ENCODE data around the gene EMC7.

EMC7 gene

DNA sequence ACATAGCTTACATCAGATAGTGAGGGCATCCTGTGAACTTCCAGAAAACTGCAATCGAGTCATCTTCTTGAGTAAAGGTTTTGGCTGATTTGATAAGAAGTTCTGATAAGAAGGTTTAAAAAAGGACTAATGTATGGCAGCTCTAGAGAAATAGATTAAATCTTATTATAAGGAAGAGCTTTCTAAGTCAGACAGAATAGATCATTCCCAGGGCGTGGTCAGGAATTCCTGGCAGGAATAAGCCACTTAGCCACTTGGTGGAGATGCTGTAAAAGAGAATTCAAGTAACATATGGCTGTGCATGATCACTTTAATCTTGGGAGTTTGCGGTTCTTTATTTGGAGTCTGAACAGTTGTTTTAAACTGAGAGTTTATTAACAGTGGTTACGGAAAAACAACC, 17.6 kb upstream of the EMC7 start:
- H3K36me3 ChIP-seq (ENCODE audit: control insufficient read depth, insufficient read depth, low read length, severe bottlenecking): no peaks in the 10 kb centered on the region
- H3K27me3 ChIP-seq (replicated peaks; ENCODE audit: control insufficient read depth, insufficient read depth, low read length): no peaks in the 10 kb centered on the region
- no peaks in the 10 kb centered on the region for H3K9me3 ChIP-seq (ENCODE audit: control insufficient read depth, low read length)
- H3K9ac ChIP-seq (ENCODE audit: low read length): no peak overlapping the region
- DNase-seq (ENCODE audit: low read depth): no peak
- no peak overlapping the region for H3K4me3 ChIP-seq (ENCODE audit: low read length)
- H3K4me1 ChIP-seq (ENCODE audit: control insufficient read depth, insufficient read depth, low read length): no peaks in the 10 kb centered on the region

DNA sequence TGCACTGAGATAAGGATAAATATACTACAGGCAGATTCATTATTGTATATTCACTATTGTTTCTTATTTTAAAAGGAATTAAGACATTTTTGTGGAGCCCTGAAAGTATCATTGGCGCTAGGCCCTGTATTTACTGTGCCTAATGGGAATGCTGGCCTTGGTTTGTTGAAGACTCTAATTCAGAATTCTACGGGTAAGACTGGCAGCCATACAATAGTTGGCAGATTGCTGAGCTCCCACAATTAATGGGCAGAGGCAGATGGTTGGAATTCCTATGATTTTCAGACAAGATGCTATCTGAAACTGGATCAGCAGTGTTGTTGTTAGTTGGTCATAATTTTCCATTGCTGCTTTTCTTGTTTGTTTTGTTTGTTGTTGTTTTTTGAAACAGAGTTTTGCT, 15.0 kb upstream of the EMC7 start:
- no peaks in the 10 kb centered on the region for H3K4me1 ChIP-seq (ENCODE audit: control insufficient read depth, insufficient read depth, low read length)
- no peak overlapping the region for H3K4me3 ChIP-seq (ENCODE audit: low read length)
- no peak for DNase-seq (ENCODE audit: low read depth)
- H3K9me3 ChIP-seq (ENCODE audit: control insufficient read depth, low read length): no peaks in the 10 kb centered on the region
- no peaks in the 10 kb centered on the region for H3K27me3 ChIP-seq (replicated peaks; ENCODE audit: control insufficient read depth, insufficient read depth, low read length)
- H3K9ac ChIP-seq (ENCODE audit: low read length): no peak overlapping the region
- H3K36me3 ChIP-seq (ENCODE audit: control insufficient read depth, insufficient read depth, low read length, severe bottlenecking): no peaks in the 10 kb centered on the region

DNA sequence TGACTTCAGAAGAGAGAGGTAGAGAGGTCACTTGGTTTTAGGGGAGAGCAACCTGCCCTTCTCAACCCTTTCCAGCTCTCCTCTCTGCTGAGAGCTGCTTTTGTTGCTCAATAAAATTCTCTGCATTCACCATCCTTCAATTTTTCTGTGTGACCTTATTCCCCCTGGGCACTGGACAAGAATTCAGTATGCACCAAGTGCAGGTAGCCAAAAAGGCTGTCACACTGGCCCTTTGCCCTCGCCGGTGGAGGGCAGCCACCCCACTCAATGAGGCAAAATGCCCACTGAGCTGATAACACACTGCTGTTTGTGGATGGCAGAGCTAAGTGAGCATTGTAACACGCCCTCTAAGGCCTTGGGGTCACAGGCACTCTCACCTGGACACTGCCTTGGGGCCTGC, 13.1 kb upstream of the EMC7 start:
- Histone ChIP-seq H3K4me3 (ENCODE audit: low read length) (no peak overlapping the region), H3K27me3 (replicated peaks; ENCODE audit: control insufficient read depth, insufficient read depth, low read length) (no peaks in the 10 kb centered on the region), H3K9ac (ENCODE audit: low read length) (no peak overlapping the region), H3K36me3 (ENCODE audit: control insufficient read depth, insufficient read depth, low read length, severe bottlenecking) (no peaks in the 10 kb centered on the region), H3K9me3 (ENCODE audit: control insufficient read depth, low read length) (no peaks in the 10 kb centered on the region), H3K4me1 (ENCODE audit: control insufficient read depth, insufficient read depth, low read length) (no peaks in the 10 kb centered on the region)
- no peak for DNase-seq (ENCODE audit: low read depth)

DNA sequence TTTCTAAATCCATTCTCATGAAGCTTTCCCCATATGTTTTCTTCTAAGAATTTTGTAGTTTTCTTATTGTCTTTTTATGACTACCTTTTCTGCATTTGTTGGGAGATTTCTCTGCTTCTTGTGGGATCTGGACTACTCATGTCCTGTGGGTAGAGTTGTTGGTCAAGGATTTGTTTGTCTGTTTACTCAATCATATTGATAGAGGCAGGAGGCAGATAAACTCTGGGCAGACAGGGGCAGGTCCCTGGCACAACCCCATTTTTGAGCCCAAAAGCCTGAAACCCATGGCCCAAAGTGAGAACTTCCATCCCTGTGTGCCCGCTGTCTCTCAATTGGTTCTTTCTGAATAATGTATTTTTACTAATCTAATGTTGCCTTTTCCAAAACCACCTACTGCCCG, 12.6 kb upstream of the EMC7 start:
- Histone ChIP-seq H3K4me1 (ENCODE audit: control insufficient read depth, insufficient read depth, low read length) (no peaks in the 10 kb centered on the region), H3K9ac (ENCODE audit: low read length) (no peak overlapping the region), H3K9me3 (ENCODE audit: control insufficient read depth, low read length) (no peaks in the 10 kb centered on the region), H3K4me3 (ENCODE audit: low read length) (no peak overlapping the region), H3K27me3 (replicated peaks; ENCODE audit: control insufficient read depth, insufficient read depth, low read length) (no peaks in the 10 kb centered on the region), H3K36me3 (ENCODE audit: control insufficient read depth, insufficient read depth, low read length, severe bottlenecking) (no peaks in the 10 kb centered on the region)
- no peak for DNase-seq (ENCODE audit: low read depth)

DNA sequence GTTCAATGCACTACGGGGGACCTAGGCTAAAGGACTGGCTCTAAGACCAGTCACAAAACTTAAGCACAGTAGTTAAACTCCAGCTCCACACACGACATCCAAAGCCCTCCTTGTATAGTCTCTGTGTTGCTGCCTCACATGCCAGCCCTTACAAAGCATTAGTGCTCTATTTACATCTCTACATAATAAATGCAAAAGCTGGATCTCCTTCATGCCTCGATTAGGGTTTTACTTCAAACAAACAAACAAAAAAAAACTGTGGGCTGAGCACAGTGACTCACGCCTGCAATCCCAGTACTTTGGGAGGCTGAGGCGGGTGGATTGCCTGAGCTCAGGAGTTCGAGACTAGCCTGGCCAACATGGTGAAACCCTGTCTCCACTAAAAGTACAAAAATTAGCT, 9.8 kb upstream of the EMC7 start:
- H3K4me1 ChIP-seq (ENCODE audit: control insufficient read depth, insufficient read depth, low read length): no peaks in the 10 kb centered on the region
- H3K27me3 ChIP-seq (replicated peaks; ENCODE audit: control insufficient read depth, insufficient read depth, low read length): no peaks in the 10 kb centered on the region
- DNase-seq (ENCODE audit: low read depth): no peak
- no peaks in the 10 kb centered on the region for H3K36me3 ChIP-seq (ENCODE audit: control insufficient read depth, insufficient read depth, low read length, severe bottlenecking)
- no peak overlapping the region for H3K4me3 ChIP-seq (ENCODE audit: low read length)
- no peaks in the 10 kb centered on the region for H3K9me3 ChIP-seq (ENCODE audit: control insufficient read depth, low read length)
- H3K9ac ChIP-seq (ENCODE audit: low read length): no peak overlapping the region

DNA sequence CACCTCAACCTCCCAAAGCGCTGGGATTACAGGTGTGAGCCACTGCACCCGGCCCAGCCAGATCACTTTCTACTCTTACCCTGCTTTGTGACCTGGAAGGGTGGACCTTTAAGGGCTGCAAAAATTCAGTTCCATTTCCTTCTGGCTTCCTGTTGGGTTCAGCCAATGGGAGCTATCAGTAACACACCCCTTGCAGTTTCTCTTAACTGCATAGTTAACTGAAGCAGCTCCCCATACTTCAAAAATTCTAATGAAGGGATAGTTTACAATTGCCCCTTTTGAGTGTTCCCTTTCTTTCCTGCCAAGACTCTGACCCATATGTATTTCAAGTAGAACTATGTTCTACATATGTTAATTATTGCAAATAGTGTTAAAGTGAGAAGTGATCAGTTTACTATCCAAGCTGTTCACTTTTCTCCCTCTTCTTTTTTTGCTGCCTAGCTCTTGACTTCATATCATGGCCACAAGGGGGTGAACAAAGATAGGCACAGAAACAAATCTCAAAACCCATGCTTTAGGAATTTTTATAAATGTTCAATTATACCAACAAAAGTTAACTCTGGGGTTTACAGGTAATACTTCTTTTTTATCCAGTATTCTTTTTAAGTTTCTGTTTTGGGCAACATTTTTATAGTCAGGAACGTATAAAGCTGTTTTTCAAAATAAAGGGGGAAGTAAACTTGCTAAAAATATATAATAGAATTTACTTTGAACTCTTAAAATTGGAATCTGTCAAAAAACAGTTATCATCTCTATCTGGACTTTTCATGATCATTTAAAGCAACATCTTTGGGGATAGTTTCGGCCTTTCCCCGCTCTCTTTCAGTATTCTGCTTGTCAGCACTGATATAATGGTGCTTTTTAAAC, 8.4 kb upstream of the EMC7 start:
- H3K9ac ChIP-seq (ENCODE audit: low read length): no peak overlapping the region
- H3K4me3 ChIP-seq (ENCODE audit: low read length): no peak overlapping the region
- H3K9me3 ChIP-seq (ENCODE audit: control insufficient read depth, low read length): no peaks in the 10 kb centered on the region
- H3K36me3 ChIP-seq (ENCODE audit: control insufficient read depth, insufficient read depth, low read length, severe bottlenecking): no peaks in the 10 kb centered on the region
- no peaks in the 10 kb centered on the region for H3K27me3 ChIP-seq (replicated peaks; ENCODE audit: control insufficient read depth, insufficient read depth, low read length)
- DNase-seq (ENCODE audit: low read depth): peak; percentile 75
- H3K4me1 ChIP-seq (ENCODE audit: control insufficient read depth, insufficient read depth, low read length): no peaks in the 10 kb centered on the region

DNA sequence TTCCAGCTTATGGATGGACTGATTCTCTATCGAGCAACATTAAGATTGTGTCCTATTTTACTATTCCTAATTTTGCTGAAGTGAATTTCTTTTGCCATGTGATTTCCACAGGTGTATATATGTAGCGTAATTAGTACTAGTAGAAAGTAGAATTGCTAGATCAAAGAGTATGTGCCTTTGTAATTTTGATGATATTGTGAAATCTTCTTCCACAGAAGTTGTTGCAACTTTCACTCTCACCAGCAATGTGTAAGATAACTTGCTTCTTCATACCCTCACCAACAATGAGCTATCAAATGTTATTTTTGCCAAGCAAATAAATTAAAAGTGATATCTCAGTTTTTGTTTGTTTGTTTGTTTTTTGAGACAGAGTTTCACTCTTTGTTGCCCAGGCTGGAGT, 5.7 kb upstream of the EMC7 start:
- peaks cover 7% of the 10 kb centered on the region for H3K4me1 ChIP-seq (ENCODE audit: control insufficient read depth, insufficient read depth, low read length)
- DNase-seq (ENCODE audit: low read depth): no peak
- no peaks in the 10 kb centered on the region for H3K9me3 ChIP-seq (ENCODE audit: control insufficient read depth, low read length)

DNA sequence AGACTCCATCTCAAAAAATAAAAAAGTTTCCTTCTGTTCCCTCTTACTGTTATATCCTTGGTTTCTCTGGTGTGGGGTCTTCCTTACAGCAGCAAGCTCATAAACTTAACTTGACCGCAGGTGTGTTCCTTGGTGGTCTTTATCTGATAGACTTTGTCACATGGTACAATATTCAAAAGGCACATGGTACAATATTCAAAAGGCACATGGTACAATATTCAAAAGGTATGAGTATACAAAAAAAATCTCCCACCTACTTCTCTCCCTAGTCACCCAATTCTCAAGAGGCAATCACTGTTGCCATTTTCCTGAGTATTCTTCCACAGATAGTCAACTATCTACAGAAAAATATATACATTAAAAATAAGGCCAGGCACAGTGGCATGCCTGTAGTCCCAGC, 4.8 kb upstream of the EMC7 start:
- Histone ChIP-seq H3K36me3 (ENCODE audit: control insufficient read depth, insufficient read depth, low read length, severe bottlenecking) (no peaks in the 10 kb centered on the region), H3K4me1 (ENCODE audit: control insufficient read depth, insufficient read depth, low read length) (peaks cover 7% of the 10 kb centered on the region), H3K4me3 (ENCODE audit: low read length) (no peak overlapping the region), H3K9ac (ENCODE audit: low read length) (no peak overlapping the region), H3K27me3 (replicated peaks; ENCODE audit: control insufficient read depth, insufficient read depth, low read length) (no peaks in the 10 kb centered on the region), H3K9me3 (ENCODE audit: control insufficient read depth, low read length) (no peaks in the 10 kb centered on the region)
- DNase-seq (ENCODE audit: low read depth): no peak

More for the DNA sequence above, 5.7 kb upstream of the EMC7 start:
- no peaks in the 10 kb centered on the region for H3K36me3 ChIP-seq (ENCODE audit: control insufficient read depth, insufficient read depth, low read length, severe bottlenecking)
- H3K4me3 ChIP-seq (ENCODE audit: low read length): no peak overlapping the region
- H3K9ac ChIP-seq (ENCODE audit: low read length): no peak overlapping the region
- H3K27me3 ChIP-seq (replicated peaks; ENCODE audit: control insufficient read depth, insufficient read depth, low read length): no peaks in the 10 kb centered on the region

DNA sequence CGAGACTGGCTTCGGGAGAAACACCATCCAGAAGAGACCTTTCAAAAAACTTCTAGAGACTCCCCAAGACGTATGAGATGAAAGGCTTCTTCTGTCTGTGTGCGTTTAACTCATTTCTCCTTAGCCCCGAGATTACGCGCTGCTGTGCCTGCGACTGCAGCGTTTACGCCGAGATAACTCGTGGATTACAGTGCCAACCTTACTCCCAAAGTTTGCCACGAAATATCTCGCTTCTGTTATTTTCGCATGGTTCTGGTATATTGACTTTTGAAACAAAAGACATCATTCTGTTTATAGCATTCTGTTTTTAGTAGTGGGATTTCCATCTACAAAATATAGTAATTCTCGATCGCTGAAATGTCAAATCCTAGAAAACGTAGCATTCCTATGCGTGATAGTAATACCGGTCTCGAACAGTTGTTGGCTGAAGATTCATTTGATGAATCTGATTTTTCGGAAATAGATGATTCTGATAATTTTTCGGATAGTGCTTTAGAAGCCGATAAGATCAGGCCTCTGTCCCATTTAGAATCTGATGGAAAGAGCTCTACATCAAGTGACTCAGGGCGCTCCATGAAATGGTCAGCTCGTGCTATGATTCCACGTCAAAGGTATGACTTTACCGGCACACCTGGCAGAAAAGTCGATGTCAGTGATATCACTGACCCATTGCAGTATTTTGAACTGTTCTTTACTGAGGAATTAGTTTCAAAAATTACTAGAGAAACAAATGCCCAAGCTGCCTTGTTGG, 688 bp upstream of the EMC7 start:
- H3K9ac ChIP-seq (ENCODE audit: low read length): peak overlapping the region; percentile 96
- H3K4me1 ChIP-seq (ENCODE audit: control insufficient read depth, insufficient read depth, low read length): peaks cover 16% of the 10 kb centered on the region
- H3K4me3 ChIP-seq (ENCODE audit: low read length): peak overlapping the region; percentile 93
- no peaks in the 10 kb centered on the region for H3K27me3 ChIP-seq (replicated peaks; ENCODE audit: control insufficient read depth, insufficient read depth, low read length)
- DNase-seq (ENCODE audit: low read depth): no peak
- H3K9me3 ChIP-seq (ENCODE audit: control insufficient read depth, low read length): no peaks in the 10 kb centered on the region
- no peaks in the 10 kb centered on the region for H3K36me3 ChIP-seq (ENCODE audit: control insufficient read depth, insufficient read depth, low read length, severe bottlenecking)

DNA sequence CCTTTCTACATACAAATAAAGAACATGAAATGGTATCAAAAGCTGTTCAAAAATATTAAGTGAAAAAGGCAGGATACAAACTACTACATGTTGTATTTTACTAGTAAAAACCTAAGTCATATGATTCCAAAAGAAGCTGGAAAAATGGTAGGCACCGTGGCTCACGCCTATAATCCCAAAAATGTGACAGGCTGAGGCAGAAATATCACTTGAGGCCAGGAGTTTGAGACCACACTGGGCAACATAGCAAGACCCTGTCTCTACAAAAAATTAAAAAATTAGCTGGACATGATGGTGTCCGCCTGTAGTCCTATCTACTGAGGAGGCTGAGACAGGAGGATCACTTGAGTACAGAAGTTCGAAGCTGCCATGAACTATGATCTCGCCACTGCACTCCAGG, 1.7 kb downstream of the EMC7 start:
- Histone ChIP-seq H3K36me3 (ENCODE audit: control insufficient read depth, insufficient read depth, low read length, severe bottlenecking) (peaks cover 8% of the 10 kb centered on the region), H3K4me3 (ENCODE audit: low read length) (peak overlapping the region; percentile 93), H3K9me3 (ENCODE audit: control insufficient read depth, low read length) (no peaks in the 10 kb centered on the region), H3K9ac (ENCODE audit: low read length) (no peak overlapping the region), H3K4me1 (ENCODE audit: control insufficient read depth, insufficient read depth, low read length) (peaks cover 16% of the 10 kb centered on the region), H3K27me3 (replicated peaks; ENCODE audit: control insufficient read depth, insufficient read depth, low read length) (no peaks in the 10 kb centered on the region)
- no peak for DNase-seq (ENCODE audit: low read depth)

DNA sequence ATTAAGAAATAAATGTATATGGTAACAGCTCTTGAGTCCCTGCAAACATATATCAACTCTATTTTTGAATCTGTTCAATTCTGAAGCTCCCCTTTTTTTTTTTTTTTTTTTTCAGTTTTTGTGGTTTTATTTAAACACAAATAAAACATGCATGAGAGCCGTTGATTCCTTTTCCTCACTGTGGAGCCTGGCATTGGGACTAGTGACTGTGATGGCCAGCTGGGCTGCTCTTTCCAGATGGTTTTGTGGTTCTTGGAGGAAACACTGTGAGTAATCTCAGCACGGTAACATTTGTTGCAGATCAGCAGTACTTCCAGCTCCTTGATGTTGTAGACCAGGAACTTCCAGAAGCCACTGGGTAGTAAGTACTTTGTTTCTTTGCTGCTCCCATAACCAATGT, 15.9 kb downstream of the EMC7 start:
- Histone ChIP-seq H3K4me3 (ENCODE audit: low read length) (no peak overlapping the region), H3K9ac (ENCODE audit: low read length) (no peak overlapping the region), H3K36me3 (ENCODE audit: control insufficient read depth, insufficient read depth, low read length, severe bottlenecking) (peaks cover 63% of the 10 kb centered on the region), H3K9me3 (ENCODE audit: control insufficient read depth, low read length) (no peaks in the 10 kb centered on the region), H3K27me3 (replicated peaks; ENCODE audit: control insufficient read depth, insufficient read depth, low read length) (no peaks in the 10 kb centered on the region), H3K4me1 (ENCODE audit: control insufficient read depth, insufficient read depth, low read length) (peaks cover 3% of the 10 kb centered on the region)
- DNase-seq (ENCODE audit: low read depth): no peak
